Activated naive CD8-positive, alpha-beta T cell treated with anti-CD3 and anti-CD28 coated beads, Interleukin-2, amount 10 ng/mL, durations not matched to agents 7 days and 5 days (primary cell): ENCODE data around the gene TMEM43. TPM values are rescaled to one million over a fixed set of nuclear protein-coding genes. Genes with fewer than 3 reads are reported as not detected.

Source experiments
- ATAC-seq: fragments of 150-1000 bp; cut with Tn5 transposase; one replicate; pipeline ENCODE4 v1.10.0; 2021; ENCODE audit warnings: low read depth, moderate library complexity
- POLR2A ChIA-PET: fragments of 350-600 bp; sonication (Branson Sonifier 250); formaldehyde crosslinking; loops from one replicate; lab custom pipeline; 2021; ENCODE audit warnings: antibody characterized with exemption; lab: Charles Lee
- DNase-seq: peaks from one replicate; pipeline ENCODE4 v3.0.0; 2021
- H3K27ac Mint-ChIP-seq: one replicate; pipeline ENCODE4 v1.8.0; 2022; ENCODE audit warnings: mild to moderate bottlenecking, mixed read lengths
- H3K27me3 Mint-ChIP-seq: one replicate; pipeline ENCODE4 v1.8.0; 2022; ENCODE audit warnings: mild to moderate bottlenecking, moderate library complexity, mixed read lengths
- H3K36me3 Mint-ChIP-seq: one replicate; pipeline ENCODE4 v1.8.0; 2021; ENCODE audit warnings: mild to moderate bottlenecking, mixed read lengths
- H3K4me1 Mint-ChIP-seq: one replicate; pipeline ENCODE4 v1.8.0; 2021; ENCODE audit warnings: mixed read lengths
- H3K4me3 Mint-ChIP-seq: one replicate; pipeline ENCODE4 v1.8.0; 2022; ENCODE audit warnings: mild to moderate bottlenecking, moderate library complexity, mixed read lengths
- H3K9me3 Mint-ChIP-seq: one replicate; pipeline ENCODE4 v1.8.0; 2021; ENCODE audit warnings: mixed read lengths
- total RNA-seq, 2 experiments: library from RNA; stranded (reverse); gene quantifications; one replicate each; pipeline ENCODE4 v1.2.3, GENCODE V29; 2021

Gene TMEM43
- total RNA-seq, 2 experiments from 2014 or later = 44.4 to 47.0 TPM

GRCh38 chr3:14152963-14153355 lies 28.1 kb downstream of the TMEM43 start:
- H3K4me3 Mint-ChIP-seq = no peak overlapping the region
- H3K36me3 Mint-ChIP-seq = peaks cover 21% of the 10 kb centered on the region
- no peaks in the 10 kb centered on the region for H3K4me1 Mint-ChIP-seq
- H3K9me3 Mint-ChIP-seq = no peaks in the 10 kb centered on the region
- POLR2A ChIA-PET = no interaction called here
- no peak overlapping the region for H3K27ac Mint-ChIP-seq
- no peak for ATAC-seq
- no peak for DNase-seq
- H3K27me3 Mint-ChIP-seq = no peaks in the 10 kb centered on the region

- no peak overlapping the region for H3K27ac Mint-ChIP-seq
- DNase-seq (no peak), ATAC-seq (no peak)
- no peaks in the 10 kb centered on the region for H3K27me3 Mint-ChIP-seq
- no peaks in the 10 kb centered on the region for H3K9me3 Mint-ChIP-seq
- peaks cover 25% of the 10 kb centered on the region for H3K36me3 Mint-ChIP-seq
- no peak overlapping the region for H3K4me3 Mint-ChIP-seq
- POLR2A ChIA-PET = interaction anchor here (1.0 kb wide), 1 partner anchor 28 kb away, joined by 3 read pairs; no protein-coding TSS in a partner anchor
- H3K4me1 Mint-ChIP-seq = no peaks in the 10 kb centered on the region
These were observed 28.8 kb downstream of the TMEM43 start for GRCh38 chr3:14153663-14154062.

DNA sequence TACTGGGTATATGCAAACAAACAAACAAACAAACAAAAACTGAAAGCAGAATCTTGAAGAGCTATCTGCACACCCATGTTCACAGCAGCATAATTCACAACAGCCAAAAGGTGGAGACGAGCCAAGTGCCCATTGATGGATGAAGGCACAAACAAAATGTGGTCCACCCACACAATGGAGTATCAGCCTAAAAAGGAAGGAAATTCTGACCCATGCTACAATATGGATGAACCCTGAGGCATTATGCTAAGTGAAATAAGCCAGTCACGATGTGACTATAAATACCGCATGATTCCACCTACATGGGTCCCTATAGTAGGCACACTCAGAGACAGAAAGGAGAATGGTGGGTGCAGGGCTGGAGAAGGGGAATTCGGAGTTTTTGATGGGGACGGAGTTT lies 29.4 kb downstream of the TMEM43 start:
- no peaks in the 10 kb centered on the region for H3K27me3 Mint-ChIP-seq
- no peak overlapping the region for H3K27ac Mint-ChIP-seq
- no peaks in the 10 kb centered on the region for H3K9me3 Mint-ChIP-seq
- no peak for ATAC-seq
- no peak overlapping the region for H3K4me3 Mint-ChIP-seq
- POLR2A ChIA-PET = interaction anchor here (1.0 kb wide), 1 partner anchor 29 kb away, joined by 3 read pairs; no protein-coding TSS in a partner anchor
- H3K36me3 Mint-ChIP-seq = peaks cover 30% of the 10 kb centered on the region
- no peaks in the 10 kb centered on the region for H3K4me1 Mint-ChIP-seq
- DNase-seq = no peak

GRCh38 chr3:14154895-14155440 lies 30.1 kb downstream of the TMEM43 start:
- Mint-ChIP-seq H3K9me3 (no peaks in the 10 kb centered on the region), H3K36me3 (peaks cover 33% of the 10 kb centered on the region), H3K4me3 (no peak overlapping the region), H3K27me3 (no peaks in the 10 kb centered on the region), H3K4me1 (no peaks in the 10 kb centered on the region), H3K27ac (no peak overlapping the region)
- POLR2A ChIA-PET = no interaction called here
- no peak for DNase-seq
- no peak for ATAC-seq

DNA sequence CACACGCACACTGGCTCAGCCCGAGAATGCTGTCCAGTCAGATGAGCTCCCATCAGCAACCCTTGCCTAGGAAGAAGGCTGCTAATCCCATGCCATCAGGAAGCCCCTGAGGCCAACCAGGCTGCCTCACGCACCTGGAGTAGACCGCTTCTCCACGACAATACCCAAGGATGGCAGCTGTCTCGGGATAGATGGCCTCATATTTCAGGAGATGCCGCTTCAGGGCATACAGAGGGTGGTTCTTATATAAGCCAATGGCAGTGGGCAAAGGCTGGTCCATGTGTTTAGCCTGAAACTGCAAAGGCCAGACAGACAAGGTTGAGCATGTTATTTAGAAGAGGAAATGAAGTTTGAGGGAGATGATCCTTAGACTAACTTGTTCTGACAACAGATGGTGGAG lies 31.3 kb downstream of the TMEM43 start:
- H3K9me3 Mint-ChIP-seq = peaks cover 3% of the 10 kb centered on the region
- no peak overlapping the region for H3K27ac Mint-ChIP-seq
- ATAC-seq (no peak), DNase-seq (no peak)
- H3K4me3 Mint-ChIP-seq = no peak overlapping the region
- no peaks in the 10 kb centered on the region for H3K4me1 Mint-ChIP-seq
- H3K27me3 Mint-ChIP-seq = no peaks in the 10 kb centered on the region
- POLR2A ChIA-PET = no interaction called here
- H3K36me3 Mint-ChIP-seq = peaks cover 42% of the 10 kb centered on the region

DNA sequence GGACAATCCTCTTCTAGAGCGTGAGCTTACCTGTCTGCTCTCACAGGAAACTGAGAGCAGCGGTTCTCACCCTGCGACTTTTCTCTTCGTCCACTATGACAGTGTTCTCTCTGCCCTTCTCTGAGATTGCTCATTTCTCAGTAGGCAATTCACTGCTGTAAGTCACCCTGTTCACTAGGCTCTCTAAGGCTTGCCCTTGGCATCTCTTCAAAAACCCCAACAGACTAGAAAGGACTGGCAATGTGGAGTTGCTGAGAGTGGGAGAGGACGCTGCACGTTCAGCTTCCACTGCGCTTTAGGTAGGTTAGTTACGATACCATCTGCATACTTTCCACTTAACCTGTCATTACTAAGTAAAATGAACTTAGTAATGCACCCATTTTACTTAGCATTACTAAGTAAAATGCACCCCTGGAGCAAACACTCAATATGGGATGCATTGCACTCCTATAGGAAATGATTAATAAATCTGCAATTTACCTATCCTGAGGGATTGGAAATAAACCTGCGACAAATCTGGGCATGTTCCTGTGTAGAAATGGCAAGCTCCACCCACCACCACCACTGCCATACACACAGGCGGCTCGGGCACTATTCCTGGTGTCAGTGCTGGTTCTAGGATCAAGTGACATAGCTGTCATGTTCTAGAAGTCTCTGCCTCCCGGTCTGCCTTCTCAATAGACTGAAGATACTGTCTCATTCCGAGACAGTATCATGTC lies 32.1 kb downstream of the TMEM43 start:
- Mint-ChIP-seq H3K27me3 (no peaks in the 10 kb centered on the region), H3K27ac (no peak overlapping the region), H3K9me3 (peaks cover 7% of the 10 kb centered on the region), H3K36me3 (peaks cover 50% of the 10 kb centered on the region), H3K4me1 (no peaks in the 10 kb centered on the region), H3K4me3 (no peak overlapping the region)
- ATAC-seq (no peak), DNase-seq (no peak)
- POLR2A ChIA-PET = interaction anchor here (1.3 kb wide), 1 partner anchor 22 kb away, joined by 3 read pairs; the partner anchor contains the start of genes LSM3 and XPC

DNA sequence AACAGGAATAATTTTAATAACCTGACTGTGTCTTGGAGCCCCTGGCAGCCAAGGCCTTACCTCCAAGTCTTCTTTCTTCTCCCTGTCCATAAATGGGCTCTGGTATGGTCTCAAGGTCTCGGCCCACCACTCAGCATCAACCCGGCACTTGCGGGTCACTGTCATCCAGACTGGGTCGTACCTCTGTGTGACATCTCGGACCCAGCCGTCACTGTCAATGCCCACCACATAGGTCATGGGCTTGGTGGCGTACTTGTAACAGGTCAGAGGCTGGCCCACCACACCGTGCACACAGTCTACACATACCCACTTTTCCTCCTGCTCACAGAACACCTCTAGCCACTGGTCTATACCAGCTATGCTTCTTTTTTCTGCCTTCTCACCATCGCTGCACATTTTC lies 33.1 kb downstream of the TMEM43 start:
- H3K27me3 Mint-ChIP-seq = no peaks in the 10 kb centered on the region
- POLR2A ChIA-PET = interaction anchor here (0.8 kb wide), 1 partner anchor 13 kb away, joined by 3 read pairs; no protein-coding TSS in a partner anchor
- DNase-seq (no peak), ATAC-seq (no peak)
- H3K36me3 Mint-ChIP-seq = peaks cover 59% of the 10 kb centered on the region
- H3K27ac Mint-ChIP-seq = no peak overlapping the region
- H3K4me3 Mint-ChIP-seq = no peak overlapping the region
- peaks cover 10% of the 10 kb centered on the region for H3K9me3 Mint-ChIP-seq
- no peaks in the 10 kb centered on the region for H3K4me1 Mint-ChIP-seq

GRCh38 chr3:14158370-14158769 lies 33.5 kb downstream of the TMEM43 start:
- H3K4me3 Mint-ChIP-seq = no peak overlapping the region
- H3K4me1 Mint-ChIP-seq = no peaks in the 10 kb centered on the region
- H3K9me3 Mint-ChIP-seq = peaks cover 10% of the 10 kb centered on the region
- no peak overlapping the region for H3K27ac Mint-ChIP-seq
- peaks cover 62% of the 10 kb centered on the region for H3K36me3 Mint-ChIP-seq
- no peaks in the 10 kb centered on the region for H3K27me3 Mint-ChIP-seq
- no peak for ATAC-seq
- POLR2A ChIA-PET = interaction anchor here (0.8 kb wide), 1 partner anchor 14 kb away, joined by 3 read pairs; no protein-coding TSS in a partner anchor
- DNase-seq = no peak

GRCh38 chr3:14159426-14159825 lies 34.6 kb downstream of the TMEM43 start:
- Mint-ChIP-seq H3K4me3 (no peak overlapping the region), H3K9me3 (peaks cover 10% of the 10 kb centered on the region), H3K4me1 (no peaks in the 10 kb centered on the region), H3K27ac (no peak overlapping the region), H3K36me3 (peaks cover 65% of the 10 kb centered on the region), H3K27me3 (no peaks in the 10 kb centered on the region)
- POLR2A ChIA-PET = no interaction called here
- ATAC-seq (no peak), DNase-seq (no peak)

GRCh38 chr3:14161282-14161681 lies 36.4 kb downstream of the TMEM43 start:
- Mint-ChIP-seq H3K27ac (no peak overlapping the region), H3K27me3 (no peaks in the 10 kb centered on the region)
- POLR2A ChIA-PET = no interaction called here

GRCh38 chr3:14162178-14162577 lies 37.3 kb downstream of the TMEM43 start:
- DNase-seq (no peak), ATAC-seq (no peak)
- peaks cover 75% of the 10 kb centered on the region for H3K36me3 Mint-ChIP-seq
- no peaks in the 10 kb centered on the region for H3K4me1 Mint-ChIP-seq
- POLR2A ChIA-PET = no interaction called here
- H3K4me3 Mint-ChIP-seq = no peak overlapping the region
- peaks cover 10% of the 10 kb centered on the region for H3K9me3 Mint-ChIP-seq
- H3K27ac Mint-ChIP-seq = no peak overlapping the region
- H3K27me3 Mint-ChIP-seq = no peaks in the 10 kb centered on the region

More at GRCh38 chr3:14161282-14161681, 36.4 kb downstream of the TMEM43 start:
- DNase-seq = no peak
- Mint-ChIP-seq H3K9me3 (peaks cover 10% of the 10 kb centered on the region), H3K4me3 (no peak overlapping the region), H3K4me1 (no peaks in the 10 kb centered on the region), H3K36me3 (peaks cover 69% of the 10 kb centered on the region)
- no peak for ATAC-seq

DNA sequence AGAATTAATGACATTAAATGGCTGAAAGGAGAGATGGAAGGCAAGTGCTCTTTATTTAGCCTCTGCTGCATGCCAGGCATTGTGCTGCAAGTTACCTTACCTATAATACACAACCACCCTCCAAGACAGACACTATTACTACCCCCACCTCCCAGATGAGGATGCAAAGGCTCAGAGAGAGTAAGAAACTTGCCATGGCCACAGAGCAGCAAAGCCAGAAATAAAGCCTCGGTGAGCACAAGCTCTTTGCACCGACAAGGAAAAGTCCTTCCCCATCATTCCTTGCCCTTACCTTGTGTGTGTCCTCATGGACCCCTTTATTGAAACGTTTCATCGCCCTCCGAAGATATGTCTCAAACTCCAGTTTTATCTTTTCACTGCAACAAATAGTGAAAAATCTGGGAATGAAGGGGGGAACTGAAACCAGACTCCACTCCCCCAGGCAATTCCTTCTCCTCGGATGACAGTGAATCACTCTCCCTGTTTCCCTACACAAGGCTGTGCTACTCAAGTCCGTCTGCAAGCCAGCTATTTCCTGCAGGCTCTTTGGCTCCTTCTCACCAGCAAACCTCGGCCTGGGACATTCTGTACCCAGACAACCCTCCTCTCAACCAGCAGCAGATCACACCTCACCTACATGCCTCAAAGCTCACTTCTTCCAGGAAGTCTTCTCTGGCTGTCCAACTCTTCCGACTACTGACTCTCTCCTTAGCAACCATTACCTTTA lies 42.2 kb downstream of the TMEM43 start:
- Mint-ChIP-seq H3K4me1 (peaks cover 5% of the 10 kb centered on the region), H3K36me3 (peaks cover 65% of the 10 kb centered on the region), H3K4me3 (no peak overlapping the region), H3K27me3 (no peaks in the 10 kb centered on the region), H3K9me3 (peaks cover 2% of the 10 kb centered on the region), H3K27ac (no peak overlapping the region)
- POLR2A ChIA-PET = no interaction called here
- DNase-seq = no peak
- ATAC-seq = no peak

DNA sequence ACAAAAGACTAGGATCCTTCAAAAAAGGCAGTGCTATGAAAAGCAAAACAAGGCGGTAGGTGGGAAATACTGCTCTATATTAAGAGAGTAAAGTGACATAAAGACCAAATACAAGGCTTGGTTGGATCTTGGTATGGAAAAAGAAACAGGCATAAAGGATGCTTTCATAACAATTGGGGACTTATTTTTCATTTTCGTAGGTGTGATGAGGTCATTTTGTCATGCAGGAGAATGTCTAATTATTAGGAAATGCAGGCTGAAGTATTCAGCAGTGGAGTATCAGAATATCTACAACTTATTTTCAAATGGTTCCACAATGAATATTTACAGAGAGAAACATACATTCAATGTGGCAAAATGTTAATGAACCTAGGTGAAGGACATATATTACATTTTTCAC lies 44.6 kb downstream of the TMEM43 start:
- Mint-ChIP-seq H3K27me3 (no peaks in the 10 kb centered on the region), H3K9me3 (no peaks in the 10 kb centered on the region), H3K4me1 (peaks cover 12% of the 10 kb centered on the region), H3K36me3 (peaks cover 45% of the 10 kb centered on the region), H3K4me3 (no peak overlapping the region), H3K27ac (no peak overlapping the region)
- ATAC-seq (no peak), DNase-seq (no peak)
- POLR2A ChIA-PET = no interaction called here
